Measurements from ENCODE around the gene TRPM8. TPM values are rescaled to one million over a fixed set of nuclear protein-coding genes. Genes with fewer than 3 reads are reported as not detected.

The TRPM8 gene
- total and polyA plus RNA-seq, 2 of the 8 experiments (the other 6 are each of a cell fraction or from before 2014, with no cell fraction given), result 0.18 to 0.54 TPM

DNA sequence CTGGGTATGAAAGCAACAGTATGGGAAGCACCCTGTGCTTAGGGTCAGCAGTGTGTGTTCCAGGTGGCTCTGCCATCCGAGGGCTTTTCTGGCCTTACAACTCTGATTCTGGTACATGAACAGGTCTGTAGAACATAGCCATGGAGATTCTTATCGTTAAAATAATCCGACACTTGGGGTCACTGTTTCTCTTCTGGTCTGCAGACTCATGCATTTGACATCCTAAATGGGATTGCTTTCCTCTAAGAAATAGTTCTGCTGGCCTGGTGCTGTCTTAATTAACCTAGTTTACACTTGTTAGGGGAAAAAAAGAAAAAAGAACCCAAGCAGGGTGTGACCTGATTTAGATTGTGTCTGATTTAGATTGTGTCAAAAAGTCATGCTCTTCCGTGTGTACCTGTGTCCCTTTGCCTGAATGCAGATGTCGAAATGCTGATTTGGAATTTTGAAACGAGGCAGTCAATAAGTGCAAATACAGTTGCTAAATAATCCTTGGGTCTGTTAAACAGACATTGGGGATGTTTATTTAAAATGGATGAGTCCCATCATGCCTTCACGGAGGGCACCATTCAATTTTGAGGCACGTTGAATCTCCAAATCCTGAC is 59.6 kb downstream of the TRPM8 start:
- Histone ChIP-seq H4K8ac (ENCODE audit: extremely low read depth, insufficient read depth, low read length) (no peak overlapping the region), H3K4me1 (replicated peaks in 1 of 4; ENCODE audit: control insufficient read depth in 3 of 4, insufficient read depth in 4 of 4, low read length in 3 of 4) (peaks cover 0 to 5% (median 0%) of the 10 kb centered on the region in 4 experiments; a peak in 3 of 7 replicates), H3K79me1 (ENCODE audit: low read depth, low read length) (no peaks in the 10 kb centered on the region), H2BK5ac (ENCODE audit: low read depth, low read length) (no peak overlapping the region), H3K23ac (ENCODE audit: insufficient read length) (no peak overlapping the region), H3K4ac (replicated peaks; ENCODE audit: insufficient read length, low read depth, low read length) (no peak overlapping the region), H2BK15ac (ENCODE audit: low read length) (no peak overlapping the region), H3K9ac (replicated peaks in 1 of 4; ENCODE audit: extremely low read depth in 1 of 4, low read depth in 3 of 4, low read length in 3 of 4) (no peak overlapping the region), H3K4me2 (ENCODE audit: insufficient read depth in 1 of 2, low read depth in 2 of 2, low read length in 2 of 2) (no peak overlapping the region), H2BK20ac (ENCODE audit: low read length) (no peak overlapping the region), H4K20me1 (replicated peaks in 1 of 2; ENCODE audit: control insufficient read depth in 1 of 2, insufficient read depth in 2 of 2, low read length in 2 of 2) (no peaks in the 10 kb centered on the region), H2BK120ac (replicated peaks; ENCODE audit: low read depth, low read length) (no peak overlapping the region), H3K79me2 (ENCODE audit: control insufficient read depth in 1 of 2, insufficient read depth in 2 of 2, low read length in 2 of 2) (no peaks in the 10 kb centered on the region), H3K4me3 (ENCODE audit: extremely low read depth in 1 of 4, insufficient read depth in 2 of 4, low read depth in 3 of 4, low read length in 4 of 4) (no peak overlapping the region), H3K56ac (replicated peaks; ENCODE audit: insufficient read length, low read depth, low read length) (no peak overlapping the region), H2AFZ (ENCODE audit: low read length) (no peak overlapping the region), H2AK5ac (ENCODE audit: low read depth, low read length) (no peak overlapping the region), H4K91ac (replicated peaks; ENCODE audit: insufficient read length, low read length) (no peak overlapping the region), H3K23me2 (ENCODE audit: low read depth, low read length) (no peaks in the 10 kb centered on the region), H4K5ac (ENCODE audit: insufficient read length, low read depth, low read length) (no peak overlapping the region), H3K9me3 (ENCODE audit: insufficient read depth in 2 of 2, low read depth in 1 of 2, low read length in 1 of 2) (no peaks in the 10 kb centered on the region; a peak in 1 of 4 replicates), H3K14ac (ENCODE audit: insufficient read length) (no peak overlapping the region), H3K18ac (ENCODE audit: extremely low read depth, low read length) (no peak overlapping the region), H3K27me3 (replicated peaks in 1 of 4; ENCODE audit: control insufficient read depth in 3 of 4, extremely low read depth in 1 of 4, insufficient read depth in 3 of 4, low read length in 3 of 4) (no peaks in the 10 kb centered on the region), H2BK12ac (ENCODE audit: low read depth, low read length) (no peak overlapping the region), H3K36me3 (ENCODE audit: control insufficient read depth in 2 of 4, insufficient read depth in 4 of 4, low read length in 3 of 4) (no peaks in the 10 kb centered on the region), H3K27ac (ENCODE audit: low read depth, low read length) (no peak overlapping the region)
- TF ChIP-seq KDM4A (IDR thresholded peaks at IDR 0.05; ENCODE audit: low read depth, low read length, severe bottlenecking) (no peak), BCL11A (IDR thresholded peaks at IDR 0.05; ENCODE audit: low read depth in 2 of 2, low read length in 2 of 2) (no peak), CREB1 (IDR thresholded peaks at IDR 0.05) (no peak), POLR2A (IDR thresholded peaks at IDR 0.05; ENCODE audit: control extremely low read depth in 1 of 2, low read depth in 2 of 2, low read length in 2 of 2) (no peak), SUZ12 (IDR thresholded peaks at IDR 0.05; ENCODE audit: low read length) (no peak), RXRA (IDR thresholded peaks at IDR 0.05; ENCODE audit: insufficient read depth, low read depth, low read length) (no peak), CHD2 (IDR thresholded peaks at IDR 0.05; ENCODE audit: low read length) (0 out of 2 replicates have a peak, but pooled peaks have one; percentile 16), RAD21 (IDR thresholded peaks at IDR 0.05 in 1 of 2, conservative IDR thresholded peaks at IDR 0.05 in 1 of 2; ENCODE audit: low read depth in 2 of 2, low read length in 2 of 2) (peak; percentile 88 to 89)
- TF ChIP-seq, protein P1, sequence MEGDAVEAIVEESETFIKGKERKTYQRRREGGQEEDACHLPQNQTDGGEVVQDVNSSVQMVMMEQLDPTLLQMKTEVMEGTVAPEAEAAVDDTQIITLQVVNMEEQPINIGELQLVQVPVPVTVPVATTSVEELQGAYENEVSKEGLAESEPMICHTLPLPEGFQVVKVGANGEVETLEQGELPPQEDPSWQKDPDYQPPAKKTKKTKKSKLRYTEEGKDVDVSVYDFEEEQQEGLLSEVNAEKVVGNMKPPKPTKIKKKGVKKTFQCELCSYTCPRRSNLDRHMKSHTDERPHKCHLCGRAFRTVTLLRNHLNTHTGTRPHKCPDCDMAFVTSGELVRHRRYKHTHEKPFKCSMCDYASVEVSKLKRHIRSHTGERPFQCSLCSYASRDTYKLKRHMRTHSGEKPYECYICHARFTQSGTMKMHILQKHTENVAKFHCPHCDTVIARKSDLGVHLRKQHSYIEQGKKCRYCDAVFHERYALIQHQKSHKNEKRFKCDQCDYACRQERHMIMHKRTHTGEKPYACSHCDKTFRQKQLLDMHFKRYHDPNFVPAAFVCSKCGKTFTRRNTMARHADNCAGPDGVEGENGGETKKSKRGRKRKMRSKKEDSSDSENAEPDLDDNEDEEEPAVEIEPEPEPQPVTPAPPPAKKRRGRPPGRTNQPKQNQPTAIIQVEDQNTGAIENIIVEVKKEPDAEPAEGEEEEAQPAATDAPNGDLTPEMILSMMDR (IDR thresholded peaks at IDR 0.05; ENCODE audit: control extremely low read depth in 1 of 3, insufficient read depth in 1 of 3, low read depth in 1 of 3, low read length in 3 of 3), result peak in 2 of 3 experiments; percentile 45 to 53; a peak in 3 of 4 replicates
- DNase-seq (ENCODE audit: low read depth in 1 of 2, low spot score in 2 of 2) (no peak), FAIRE-seq (peak; percentile 87)
- CTCF ChIA-PET (ENCODE audit: partially characterized antibody), result interaction anchor here (0.5 to 2.0 kb wide), 8 partner anchors 10 to 568 kb away, joined by 3 to 8 read pairs (median 4); no protein-coding TSS in a partner anchor
- POLR2A ChIA-PET (ENCODE audit: partially characterized antibody), result interaction anchor here (0.6 kb wide), 1 partner anchor 758 kb away, joined by 3 read pairs; no protein-coding TSS in a partner anchor
- 77% methylated on average over 8 of the region's 8 CpGs; no CpG with 5 or more reads in 1 of the 2 experiments for WGBS, 2 experiments (ENCODE audit: extremely low coverage in 1 of 2, insufficient coverage in 1 of 2, insufficient read length in 1 of 2, insufficient replicate concordance in 2 of 2, low coverage in 1 of 2, low lambda C conversion rate in 2 of 2, missing lambda C conversion rate in 1 of 2)
